Activated naive CD8-positive, alpha-beta T cell treated with anti-CD3 and anti-CD28 coated beads, Interleukin-2, amount 50 U/mL, for 24 hours (primary cell): ENCODE data around the gene LCORL.
"Not testable (repeated sequence)": the region's sequence is repeated elsewhere in the genome, so short reads cannot be mapped to it uniquely, and the experiment has no call there.

Experiments
- ATAC-seq: fragments of 150-1000 bp; cut with Tn5 transposase; one replicate; pipeline ENCODE4 v1.10.0; 2021
- DNase-seq: peaks from one replicate; pipeline ENCODE4 v3.0.0; 2021
- H3K27ac Mint-ChIP-seq: one replicate; pipeline ENCODE4 v1.8.0; 2021; ENCODE audit warnings: mild to moderate bottlenecking, mixed read lengths
- H3K27me3 Mint-ChIP-seq: one replicate; pipeline ENCODE4 v1.8.0; 2021; ENCODE audit warnings: mixed read lengths
- H3K36me3 Mint-ChIP-seq: one replicate; pipeline ENCODE4 v1.8.0; 2021; ENCODE audit warnings: low read depth, mixed read lengths
- H3K4me1 Mint-ChIP-seq: one replicate; pipeline ENCODE4 v1.8.0; 2021; ENCODE audit warnings: mixed read lengths
- H3K4me3 Mint-ChIP-seq: one replicate; pipeline ENCODE4 v1.8.0; 2021; ENCODE audit warnings: mild to moderate bottlenecking, moderate library complexity, mixed read lengths
- H3K9me3 Mint-ChIP-seq: one replicate; pipeline ENCODE4 v1.8.0; 2021; ENCODE audit warnings: mixed read lengths

Gene LCORL

DNA sequence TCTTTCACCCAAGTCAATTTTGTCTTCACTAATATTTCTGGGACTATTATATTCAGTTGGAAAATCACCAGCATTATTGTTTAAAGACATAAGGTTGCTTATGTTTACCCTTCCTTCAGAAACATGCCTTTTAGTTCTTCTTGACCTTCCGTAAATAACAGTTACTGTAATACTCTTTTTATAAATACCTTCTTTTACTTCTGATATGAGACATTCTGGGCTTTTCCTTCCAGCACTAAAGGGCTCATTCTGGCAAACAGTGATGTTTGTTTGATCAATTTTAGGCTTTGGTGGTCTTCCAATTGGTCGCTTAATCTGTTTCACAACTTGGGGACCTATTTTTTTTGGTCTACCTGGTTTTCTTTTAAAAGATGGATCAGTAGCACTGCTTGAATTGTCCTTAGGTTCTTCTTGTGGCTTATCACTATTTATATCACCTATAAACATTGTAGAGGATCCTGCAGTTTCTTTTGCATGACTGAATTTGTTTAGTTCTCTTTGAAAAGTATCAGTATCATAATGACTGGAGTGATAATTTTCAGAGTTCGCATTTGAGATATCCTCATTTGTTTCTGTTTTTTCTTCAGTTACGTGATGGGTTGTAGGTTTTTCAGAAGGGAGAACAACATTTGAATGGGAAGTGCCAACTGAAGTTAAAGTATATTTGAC lies 146.0 kb downstream of the LCORL start:
- H3K9me3 Mint-ChIP-seq = peaks cover 7% of the 10 kb centered on the region
- H3K27ac Mint-ChIP-seq = no peak overlapping the region
- H3K27me3 Mint-ChIP-seq = no peaks in the 10 kb centered on the region
- H3K4me3 Mint-ChIP-seq = no peak overlapping the region
- DNase-seq = no peak
- no peaks in the 10 kb centered on the region for H3K4me1 Mint-ChIP-seq
- peaks cover 6% of the 10 kb centered on the region for H3K36me3 Mint-ChIP-seq
- ATAC-seq = no peak

DNA sequence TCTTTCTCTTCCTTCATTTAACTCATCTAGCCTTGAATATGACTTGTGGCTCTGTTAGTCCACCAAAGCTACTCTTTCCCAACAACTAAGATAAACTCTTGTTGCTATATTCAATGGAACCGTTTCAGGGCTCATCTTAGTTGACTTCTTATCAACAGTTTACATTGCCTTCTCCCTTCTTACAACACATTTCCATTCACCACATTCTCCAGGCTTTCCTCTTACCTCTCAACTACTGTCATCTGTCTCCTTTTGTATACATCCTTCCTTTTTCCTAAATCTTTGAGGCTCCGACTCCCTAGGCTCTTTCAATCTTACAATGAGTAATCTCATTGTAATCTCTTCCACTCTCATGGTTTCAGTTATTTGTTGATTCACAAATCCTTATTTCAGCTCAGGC lies 152.2 kb downstream of the LCORL start:
- no peak for ATAC-seq
- Mint-ChIP-seq H3K4me1 (no peaks in the 10 kb centered on the region), H3K36me3 (no peaks in the 10 kb centered on the region), H3K9me3 (no peaks in the 10 kb centered on the region), H3K4me3 (no peak overlapping the region), H3K27ac (no peak overlapping the region), H3K27me3 (no peaks in the 10 kb centered on the region)
- DNase-seq = no peak

DNA sequence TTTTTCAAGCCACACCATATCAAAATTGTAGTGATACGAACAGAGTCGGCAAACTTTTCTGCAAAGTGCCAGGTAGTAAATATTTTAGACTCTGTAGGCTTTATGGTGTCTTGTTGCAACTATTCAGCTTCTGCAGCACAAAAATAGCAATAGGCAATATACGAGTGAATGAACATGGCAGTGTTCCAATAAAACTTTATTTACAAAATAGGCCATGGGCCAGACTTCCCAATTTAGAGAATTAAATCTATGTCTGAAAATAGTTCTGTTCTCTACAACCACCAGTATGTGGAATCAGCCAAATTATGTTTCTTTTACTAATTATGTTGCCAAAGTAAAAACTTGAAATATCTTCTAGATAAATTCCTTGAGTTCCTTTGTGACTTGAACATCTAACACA lies 154.3 kb downstream of the LCORL start:
- H3K27ac Mint-ChIP-seq = no peak overlapping the region
- no peaks in the 10 kb centered on the region for H3K4me1 Mint-ChIP-seq
- no peak overlapping the region for H3K4me3 Mint-ChIP-seq
- ATAC-seq = no peak
- H3K27me3 Mint-ChIP-seq = no peaks in the 10 kb centered on the region
- H3K9me3 Mint-ChIP-seq = peaks cover 5% of the 10 kb centered on the region
- peaks cover 12% of the 10 kb centered on the region for H3K36me3 Mint-ChIP-seq
- no peak for DNase-seq

DNA sequence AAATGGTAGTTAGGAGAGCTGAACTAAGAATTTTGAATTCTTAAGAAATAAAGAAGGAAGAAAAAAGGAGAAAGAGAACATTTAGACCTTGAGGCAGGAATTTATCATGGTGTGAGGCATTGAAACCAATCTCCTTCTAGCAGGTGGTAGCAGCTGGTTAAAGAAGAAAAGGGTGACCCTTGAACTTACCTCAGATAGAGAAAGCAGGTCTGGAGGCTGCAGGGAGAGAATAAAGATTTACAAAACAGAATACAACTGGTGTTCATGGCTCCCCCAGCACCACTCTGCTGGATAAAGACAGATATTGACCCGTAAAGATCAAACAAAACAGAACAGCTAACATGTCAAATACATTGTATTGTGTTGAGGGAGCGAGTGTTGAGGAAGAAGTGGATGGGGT lies 154.7 kb downstream of the LCORL start:
- DNase-seq = no peak
- H3K9me3 Mint-ChIP-seq = peaks cover 9% of the 10 kb centered on the region
- no peaks in the 10 kb centered on the region for H3K27me3 Mint-ChIP-seq
- H3K4me3 Mint-ChIP-seq = no peak overlapping the region
- H3K4me1 Mint-ChIP-seq = no peaks in the 10 kb centered on the region
- peaks cover 15% of the 10 kb centered on the region for H3K36me3 Mint-ChIP-seq
- ATAC-seq = no peak
- H3K27ac Mint-ChIP-seq = no peak overlapping the region

DNA sequence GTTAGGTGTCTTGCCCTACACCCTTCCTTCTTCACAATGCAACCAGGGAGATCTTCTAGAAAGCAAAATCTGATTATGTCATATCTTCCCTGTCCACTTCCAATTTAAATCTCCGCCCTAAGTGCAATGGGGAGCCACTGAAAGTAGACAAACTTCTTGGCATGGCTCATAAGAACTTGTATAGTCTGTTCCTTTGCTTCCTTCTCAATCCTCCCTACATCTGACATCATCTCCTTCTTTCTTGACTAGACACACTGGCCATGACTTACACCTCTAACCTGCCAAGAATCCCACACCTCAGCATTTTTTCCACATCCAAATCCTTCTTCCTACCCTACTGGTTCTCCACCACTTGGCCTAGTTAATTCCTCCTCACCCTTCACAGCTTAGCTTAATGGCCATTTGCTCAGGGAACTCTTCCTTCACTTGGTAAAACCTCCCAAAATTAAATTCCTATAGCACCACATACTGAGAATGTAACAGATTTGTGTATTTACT lies 155.6 kb downstream of the LCORL start:
- peaks cover 19% of the 10 kb centered on the region for H3K36me3 Mint-ChIP-seq
- no peak for DNase-seq
- H3K4me3 Mint-ChIP-seq = no peak overlapping the region
- H3K27me3 Mint-ChIP-seq = no peaks in the 10 kb centered on the region
- peaks cover 14% of the 10 kb centered on the region for H3K9me3 Mint-ChIP-seq
- no peaks in the 10 kb centered on the region for H3K4me1 Mint-ChIP-seq
- H3K27ac Mint-ChIP-seq = no peak overlapping the region
- no peak for ATAC-seq

DNA sequence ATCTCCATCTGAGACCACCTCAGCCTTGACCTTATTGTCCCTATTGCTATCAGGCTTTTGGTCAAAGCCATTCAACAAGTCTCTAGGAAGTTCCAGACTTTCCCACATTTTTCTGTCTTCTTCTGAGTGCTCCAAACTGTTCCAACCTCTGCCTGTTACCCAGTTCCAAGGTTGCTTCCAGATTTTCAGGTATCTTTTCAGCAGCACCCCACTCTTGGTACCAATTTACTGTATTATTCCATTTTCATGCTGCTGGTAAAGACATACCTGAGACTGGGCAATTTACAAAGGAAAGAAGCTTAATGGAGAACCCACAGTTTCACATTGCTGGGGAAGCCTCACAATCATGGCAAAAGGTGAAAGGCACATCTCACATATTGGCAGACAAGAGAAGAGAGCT lies 159.6 kb downstream of the LCORL start:
- H3K27me3 Mint-ChIP-seq, H3K27ac Mint-ChIP-seq, H3K4me3 Mint-ChIP-seq, DNase-seq, H3K4me1 Mint-ChIP-seq, ATAC-seq: not testable (repeated sequence)
- Mint-ChIP-seq H3K36me3 (peaks cover 25% of the 10 kb centered on the region), H3K9me3 (peaks cover 23% of the 10 kb centered on the region)

DNA sequence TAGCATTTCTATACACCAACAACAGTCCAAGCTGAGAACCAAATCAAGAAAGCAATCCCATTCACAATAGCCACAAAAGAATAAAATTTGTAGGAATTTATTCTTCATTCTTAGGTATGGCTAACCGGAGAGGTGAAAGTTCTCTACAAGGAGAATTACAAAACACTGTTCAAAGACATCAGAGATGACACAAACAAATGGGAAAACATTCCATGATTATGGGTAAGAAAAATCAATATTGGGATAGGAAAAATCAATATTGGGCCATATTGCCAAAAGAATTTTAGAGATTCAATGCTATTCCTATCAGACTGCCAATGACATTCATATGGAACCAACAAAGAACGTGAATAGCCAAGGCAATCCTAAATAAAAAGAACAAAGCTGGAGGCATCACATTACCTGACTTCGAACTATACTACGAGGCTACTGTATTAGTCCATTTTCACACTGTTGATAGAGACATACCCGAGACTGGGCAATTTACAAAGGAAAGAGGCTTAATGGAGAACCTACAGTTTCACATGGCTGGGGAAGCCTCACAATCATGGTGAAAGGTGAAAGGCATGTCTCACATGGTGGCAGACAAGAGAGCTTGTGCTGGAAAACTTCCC lies 161.7 kb downstream of the LCORL start:
- ATAC-seq = no peak
- no peak overlapping the region for H3K27ac Mint-ChIP-seq

DNA sequence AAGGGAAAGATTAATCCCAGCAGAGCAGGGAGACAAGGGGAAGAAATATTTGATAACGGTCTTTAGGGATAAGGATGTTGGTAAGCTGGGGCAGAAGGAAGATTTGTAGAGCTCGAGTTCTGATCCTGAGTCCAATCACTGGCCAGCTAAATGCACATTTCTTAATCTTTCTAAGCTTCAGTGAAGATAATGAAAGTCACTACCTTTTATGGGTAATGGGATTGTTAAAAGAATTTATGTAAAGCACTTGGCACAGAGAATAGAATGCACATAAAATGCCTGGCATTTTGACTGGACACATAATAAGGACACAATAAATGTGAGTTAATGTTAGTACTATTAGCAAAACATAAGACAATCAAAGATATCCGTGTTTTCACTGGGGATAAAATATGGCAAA lies 167.5 kb downstream of the LCORL start:
- Mint-ChIP-seq H3K9me3 (peaks cover 4% of the 10 kb centered on the region), H3K27me3 (no peaks in the 10 kb centered on the region), H3K36me3 (peaks cover 6% of the 10 kb centered on the region), H3K4me3 (no peak overlapping the region), H3K4me1 (no peaks in the 10 kb centered on the region), H3K27ac (no peak overlapping the region)
- DNase-seq (no peak), ATAC-seq (no peak)

More for the DNA sequence above, 161.7 kb downstream of the LCORL start:
- DNase-seq = no peak
- peaks cover 25% of the 10 kb centered on the region for H3K36me3 Mint-ChIP-seq
- H3K4me1 Mint-ChIP-seq = no peaks in the 10 kb centered on the region
- no peak overlapping the region for H3K4me3 Mint-ChIP-seq
- peaks cover 23% of the 10 kb centered on the region for H3K9me3 Mint-ChIP-seq
- no peaks in the 10 kb centered on the region for H3K27me3 Mint-ChIP-seq

DNA sequence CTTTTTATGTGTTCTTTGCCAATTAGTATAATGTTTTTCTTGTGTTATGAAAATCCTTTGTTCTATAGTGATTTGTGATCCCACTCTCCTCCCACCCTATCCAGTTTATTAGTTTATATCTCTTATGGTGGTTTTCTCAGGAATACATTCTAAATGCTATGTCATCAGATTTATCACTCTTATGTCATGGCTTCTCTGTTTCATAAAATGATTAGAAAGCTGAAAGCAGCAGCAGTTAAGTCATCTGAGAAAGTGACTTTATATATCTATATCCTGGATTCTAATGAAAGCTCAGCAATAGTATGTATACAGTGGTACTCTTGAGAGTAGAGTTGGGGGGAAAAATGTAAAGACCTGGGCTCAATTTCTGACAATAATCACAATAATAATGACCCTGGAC lies 169.6 kb downstream of the LCORL start:
- H3K36me3 Mint-ChIP-seq = peaks cover 2% of the 10 kb centered on the region
- no peak for ATAC-seq
- no peaks in the 10 kb centered on the region for H3K27me3 Mint-ChIP-seq
- H3K27ac Mint-ChIP-seq = no peak overlapping the region
- no peaks in the 10 kb centered on the region for H3K9me3 Mint-ChIP-seq
- H3K4me1 Mint-ChIP-seq = no peaks in the 10 kb centered on the region
- no peak overlapping the region for H3K4me3 Mint-ChIP-seq
- no peak for DNase-seq

DNA sequence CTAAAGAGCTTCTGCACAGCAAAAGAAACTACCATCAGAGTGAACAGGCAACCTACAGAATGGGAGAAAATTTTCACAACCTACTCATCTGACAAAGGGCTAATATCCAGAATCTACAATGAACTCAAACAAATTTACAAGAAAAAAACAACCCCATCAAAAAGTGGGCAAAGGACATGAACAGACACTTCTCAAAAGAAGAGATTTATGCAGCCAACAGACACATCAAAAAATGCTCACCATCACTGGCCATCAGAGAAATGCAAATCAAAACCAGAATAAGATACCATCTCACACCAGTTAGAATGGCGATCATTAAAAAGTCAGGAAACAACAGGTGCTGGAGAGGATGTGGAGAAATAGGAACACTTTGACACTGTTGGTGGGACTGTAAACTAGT lies 171.3 kb downstream of the LCORL start:
- not testable (repeated sequence) for H3K27ac Mint-ChIP-seq, H3K4me1 Mint-ChIP-seq, H3K4me3 Mint-ChIP-seq, DNase-seq, H3K27me3 Mint-ChIP-seq, H3K36me3 Mint-ChIP-seq, H3K9me3 Mint-ChIP-seq, ATAC-seq

DNA sequence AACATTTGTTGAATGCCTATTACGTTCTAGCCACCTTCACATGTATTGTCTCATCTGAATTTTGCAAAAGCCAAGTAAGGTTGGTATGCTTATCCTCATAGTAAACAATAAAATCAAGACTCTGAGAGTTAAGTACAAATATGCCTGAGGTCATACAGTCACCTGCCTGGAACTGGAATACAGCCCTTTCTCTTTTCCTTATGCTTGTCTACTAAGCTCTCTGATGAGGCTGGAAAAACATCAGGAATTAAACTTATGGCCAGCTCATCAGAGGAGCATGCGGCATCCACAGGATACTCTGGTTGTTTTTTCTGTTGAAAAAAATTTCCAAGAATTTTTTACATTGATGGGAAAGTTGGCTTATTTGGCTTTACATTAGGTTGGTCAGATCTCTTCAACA lies 175.3 kb downstream of the LCORL start:
- H3K4me1 Mint-ChIP-seq = no peaks in the 10 kb centered on the region
- peaks cover 41% of the 10 kb centered on the region for H3K36me3 Mint-ChIP-seq
- ATAC-seq (no peak), DNase-seq (no peak)
- H3K27me3 Mint-ChIP-seq = no peaks in the 10 kb centered on the region
- no peaks in the 10 kb centered on the region for H3K9me3 Mint-ChIP-seq
- H3K27ac Mint-ChIP-seq = no peak overlapping the region
- H3K4me3 Mint-ChIP-seq = no peak overlapping the region

DNA sequence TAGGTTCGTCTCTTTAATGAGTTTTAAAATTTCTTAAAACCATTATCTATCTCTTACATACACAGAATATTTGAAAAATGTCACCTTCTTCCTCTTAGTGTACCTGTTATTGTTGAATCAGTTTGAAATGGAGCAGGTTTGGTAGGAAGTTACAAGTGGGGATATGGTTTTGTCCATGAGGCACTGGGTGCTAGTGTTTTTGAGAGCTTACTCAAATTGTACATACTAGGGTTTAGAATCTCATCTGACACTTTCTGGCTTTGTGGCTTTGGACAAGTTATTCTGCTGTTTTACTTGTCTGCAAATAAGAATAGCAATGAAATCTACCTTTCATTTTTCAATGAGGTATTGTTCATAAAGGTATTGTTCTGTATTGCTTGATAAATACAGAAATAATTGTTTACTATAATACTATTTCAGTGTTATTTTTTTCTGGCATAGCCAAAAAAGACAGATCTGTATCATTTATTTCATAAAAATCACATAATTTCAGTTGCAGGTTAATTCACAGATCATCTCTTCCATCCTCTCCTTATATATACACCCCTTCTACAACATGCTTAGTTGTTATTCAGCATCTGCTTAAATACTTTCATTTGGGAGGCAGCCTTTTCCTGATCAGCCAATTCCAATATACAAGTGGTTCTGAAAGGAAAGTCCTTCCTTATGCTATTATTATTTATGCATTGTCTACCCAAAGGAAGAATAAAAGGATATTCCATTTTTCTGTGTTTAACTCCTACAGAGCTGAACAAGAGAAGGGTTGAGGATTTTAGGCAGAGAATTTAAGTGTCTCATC lies 197.5 kb downstream of the LCORL start:
- DNase-seq (no peak), ATAC-seq (no peak)
- no peak overlapping the region for H3K27ac Mint-ChIP-seq
- peaks cover 68% of the 10 kb centered on the region for H3K36me3 Mint-ChIP-seq
- peaks cover 4% of the 10 kb centered on the region for H3K4me1 Mint-ChIP-seq
- H3K27me3 Mint-ChIP-seq = no peaks in the 10 kb centered on the region
- no peaks in the 10 kb centered on the region for H3K9me3 Mint-ChIP-seq
- H3K4me3 Mint-ChIP-seq = no peak overlapping the region

DNA sequence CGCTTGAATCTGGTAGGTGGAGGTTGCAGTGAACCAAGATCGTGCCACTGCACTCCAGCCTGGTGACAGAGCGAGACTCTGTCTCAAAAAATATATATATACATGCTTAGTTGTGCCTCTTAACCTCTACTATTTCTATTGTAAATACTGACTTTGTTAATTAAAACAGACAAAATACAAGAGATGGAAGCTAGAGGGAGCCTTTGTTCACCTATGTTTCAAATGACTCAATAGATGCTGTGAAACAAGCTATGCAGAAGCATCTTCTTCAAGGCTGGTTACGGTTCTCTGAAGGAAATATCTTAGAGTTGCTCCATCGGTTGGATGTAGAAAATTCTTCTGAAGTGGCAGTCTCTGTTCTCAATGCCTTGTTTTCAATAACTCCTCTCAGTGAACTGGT lies 204.5 kb downstream of the LCORL start:
- ATAC-seq (peak; percentile 46), DNase-seq (no peak)
- H3K4me1 Mint-ChIP-seq = peaks cover 19% of the 10 kb centered on the region
- no peaks in the 10 kb centered on the region for H3K27me3 Mint-ChIP-seq
- no peak overlapping the region for H3K4me3 Mint-ChIP-seq
- H3K36me3 Mint-ChIP-seq = peaks cover 61% of the 10 kb centered on the region
- H3K9me3 Mint-ChIP-seq = no peaks in the 10 kb centered on the region
- no peak overlapping the region for H3K27ac Mint-ChIP-seq

DNA sequence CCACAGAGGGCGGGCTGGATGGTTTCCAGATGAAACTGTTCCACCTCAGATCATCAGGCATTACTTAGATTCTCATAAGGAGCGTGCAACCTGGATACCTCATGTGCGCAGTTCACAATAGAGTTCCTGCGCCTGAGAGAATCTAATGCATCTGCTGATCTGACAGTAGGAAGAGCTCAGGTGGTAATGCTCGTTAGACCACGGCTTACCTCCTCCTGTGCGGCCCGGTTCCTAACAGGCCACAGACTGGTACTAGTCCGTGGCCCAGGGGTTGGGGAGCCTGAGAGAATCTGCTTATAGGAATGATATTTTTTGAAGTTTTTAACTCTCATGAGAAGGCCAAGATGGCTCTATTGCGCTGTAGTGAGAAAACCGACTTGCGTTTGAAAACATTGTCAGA lies 205.4 kb downstream of the LCORL start:
- peaks cover 21% of the 10 kb centered on the region for H3K4me1 Mint-ChIP-seq
- ATAC-seq = no peak
- no peak overlapping the region for H3K27ac Mint-ChIP-seq
- peaks cover 60% of the 10 kb centered on the region for H3K36me3 Mint-ChIP-seq
- DNase-seq = no peak
- no peak overlapping the region for H3K4me3 Mint-ChIP-seq
- H3K9me3 Mint-ChIP-seq = no peaks in the 10 kb centered on the region
- H3K27me3 Mint-ChIP-seq = no peaks in the 10 kb centered on the region

DNA sequence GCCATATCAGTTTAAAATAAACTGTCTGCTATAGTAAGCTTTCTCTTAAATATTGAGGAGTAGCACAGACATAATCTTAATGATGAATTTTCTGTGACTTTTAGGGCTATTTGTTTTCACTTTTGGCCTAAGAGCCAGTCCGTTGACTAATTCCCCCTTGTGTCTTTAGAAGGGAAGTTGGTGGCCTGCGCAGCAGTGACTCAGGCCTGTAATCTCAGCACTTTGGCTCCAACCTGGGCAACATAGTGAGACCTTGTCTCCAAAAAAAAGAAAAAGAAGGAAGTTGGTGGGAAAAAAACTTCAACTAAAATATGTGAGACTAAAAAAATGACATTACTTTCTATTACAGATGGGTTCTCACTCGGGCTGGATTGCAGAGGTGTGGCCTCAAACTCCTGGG lies 207.4 kb downstream of the LCORL start:
- peaks cover 24% of the 10 kb centered on the region for H3K4me1 Mint-ChIP-seq
- no peak for ATAC-seq
- peaks cover 60% of the 10 kb centered on the region for H3K36me3 Mint-ChIP-seq
- H3K4me3 Mint-ChIP-seq = no peak overlapping the region
- H3K9me3 Mint-ChIP-seq = no peaks in the 10 kb centered on the region
- no peak overlapping the region for H3K27ac Mint-ChIP-seq
- no peak for DNase-seq
- peaks cover 2% of the 10 kb centered on the region for H3K27me3 Mint-ChIP-seq
